K562 (cell line): ENCODE results near the gene PPP1R15A. TPM values are rescaled to one million over a fixed set of nuclear protein-coding genes. Genes with fewer than 3 reads are reported as not detected.

ENCODE experiments used
- BHLHE40 ChIP-seq: IDR thresholded peaks from 2 replicates; pipeline ENCODE4 v1.6.1; 2011; ENCODE audit warnings: low read length, improper control_type of control experiment
- CHD1 ChIP-seq: fragments of 200-600 bp; sonication (generic); IDR thresholded peaks from one replicate; pipeline ENCODE4 v1.6.1; 2012; ENCODE audit warnings: mild to moderate bottlenecking, moderate library complexity, low read length, inconsistent platforms
- FOXJ2 ChIP-seq: fragments of 200-800 bp; sonication (Bioruptor generic); IDR thresholded peaks from 2 replicates; pipeline ENCODE4 v1.6.1; 2016; ENCODE audit warnings: missing genetic modification characterization, missing compliant biosample characterization
- JUNB ChIP-seq: fragments of 450-650 bp; formaldehyde crosslinking; conservative IDR thresholded peaks from 2 replicates; pipeline ENCODE4 v1.4.0; 2020; ENCODE audit warnings: mild to moderate bottlenecking
- KHSRP ChIP-seq: fragments of 450-650 bp; IDR thresholded peaks from 2 replicates; pipeline ENCODE4 v1.6.1; 2017
- MEF2D ChIP-seq: conservative IDR thresholded peaks from 2 replicates; pipeline ENCODE4 v1.6.1; 2016; ENCODE audit warnings: low read depth, missing genetic modification characterization, missing compliant biosample characterization
- MYNN ChIP-seq, 2 experiments: sonication (generic); formaldehyde crosslinking in 1 of 2; IDR thresholded peaks; 2 replicates each; pipeline versions ENCODE4 v1.5.0 to v1.6.1; 2016 to 2020; ENCODE audit warnings: antibody characterized with exemption in 1 of 2, missing genetic modification reagents in 1 of 2
- PHB ChIP-seq: fragments of 250-450 bp; sonication (Bioruptor Pico); IDR thresholded peaks from 2 replicates; pipeline ENCODE4 v1.5.0; 2021
- PKNOX1 ChIP-seq: fragments of 450-650 bp; IDR thresholded peaks from 2 replicates; pipeline ENCODE4 v1.6.1; 2016
- POLR2B ChIP-seq: fragments of 450-650 bp; IDR thresholded peaks from 2 replicates; pipeline ENCODE4 v1.6.1; 2018; ENCODE audit warnings: low read depth; ENCODE audit not compliant: partially characterized antibody
- PTBP1 ChIP-seq: fragments of 200-400 bp; formaldehyde crosslinking; IDR thresholded peaks from 2 replicates; pipeline ENCODE4 v1.6.1; 2017; ENCODE audit warnings: low read depth, low read length
- RBM14 ChIP-seq: fragments of 200-400 bp; formaldehyde crosslinking; IDR thresholded peaks from 2 replicates; pipeline ENCODE4 v1.6.1; 2018; ENCODE audit warnings: low read depth, mild to moderate bottlenecking, low read length, moderate library complexity, borderline replicate concordance; ENCODE audit not compliant: insufficient read depth
- SIN3A ChIP-seq, 2 experiments: fragments of 150-350 bp in 1 of 2; IDR thresholded peaks; 2 replicates each; pipeline ENCODE4 v1.6.1; 2011 to 2016; ENCODE audit warnings: borderline replicate concordance in 2 of 2, low read depth in 2 of 2, low read length in 2 of 2, mild to moderate bottlenecking in 2 of 2, moderate library complexity in 2 of 2; ENCODE audit not compliant: control insufficient read depth in 1 of 2
- SMAD1 ChIP-seq: fragments of 150-350 bp; IDR thresholded peaks from 2 replicates; pipeline ENCODE4 v1.6.1; 2014; ENCODE audit warnings: low read length, low read depth; ENCODE audit not compliant: partially characterized antibody
- SREBF1 ChIP-seq: fragments of 150-350 bp; IDR thresholded peaks from 2 replicates; pipeline ENCODE4 v1.6.1; 2014; ENCODE audit warnings: antibody characterized with exemption, low read depth, low read length, borderline replicate concordance
- STAT5B ChIP-seq: fragments of 250-450 bp; sonication (Bioruptor Pico); IDR thresholded peaks from 2 replicates; pipeline ENCODE4 v1.8.0; 2021; ENCODE audit warnings: mild to moderate bottlenecking, inconsistent platforms
- ZBTB43 ChIP-seq: sonication (generic); formaldehyde crosslinking; IDR thresholded peaks from 2 replicates; pipeline ENCODE4 v1.8.0; 2023; ENCODE audit warnings: mild to moderate bottlenecking, missing genetic modification reagents
- ZNF197 ChIP-seq: fragments of 200-800 bp; sonication (Bioruptor generic); IDR thresholded peaks from 2 replicates; pipeline ENCODE4 v1.6.1; 2016; ENCODE audit warnings: low read depth, missing genetic modification characterization, missing compliant biosample characterization
- ZNF354B ChIP-seq: fragments of 250-450 bp; sonication (Bioruptor Pico); IDR thresholded peaks from 2 replicates; pipeline ENCODE4 v1.4.0; 2020
- ZNF75A ChIP-seq: fragments of 450-650 bp; formaldehyde crosslinking; IDR thresholded peaks from 2 replicates; pipeline ENCODE4 v1.4.0; 2020; ENCODE audit warnings: mild to moderate bottlenecking
- ZNF780A ChIP-seq: fragments of 250-450 bp; sonication (Bioruptor Pico); IDR thresholded peaks from 2 replicates; pipeline ENCODE4 v1.5.0; 2021; ENCODE audit warnings: mild to moderate bottlenecking
- ZSCAN32 ChIP-seq: fragments of 450-650 bp; formaldehyde crosslinking; IDR thresholded peaks from 2 replicates; pipeline ENCODE4 v1.4.0; 2020; ENCODE audit warnings: mild to moderate bottlenecking, moderate library complexity
- polyA plus RNA-seq, 8 experiments: library from polyadenylated mRNA; depleted of rRNA in 4 of 8; stranded (reverse) in 5 of 8; unstranded in 3 of 8; fragments of >200 nt; fragmentation: Nextera tagmentation in 2 of 8; fragmentation: Illumina TruSeq in 1 of 8; extraction: Ambion mirVana in 2 of 8; extraction: Trizol in 1 of 8; gene quantifications; 2 replicates each; pipeline versions ENCODE4 v1.2.1 to v1.2.3, GENCODE V29; 2011 to 2014; ENCODE audit warnings: inconsistent platforms in 1 of 8, missing spikeins in 1 of 8
- total RNA-seq, 7 experiments: library from RNA; depleted of rRNA in 6 of 7; stranded (reverse); fragments of >200 nt in 6 of 7; fragmentation: Illumina TruSeq in 2 of 7; extraction: Trizol in 2 of 7; gene quantifications; 2 replicates each; pipeline versions ENCODE4 v1.2.1 to v1.2.3, GENCODE V29; 2011 to 2021; ENCODE audit warnings: low replicate concordance in 1 of 7
- TF ChIP-seq, protein P1 (sequence below): sonication (generic); formaldehyde crosslinking; IDR thresholded peaks from 2 replicates; pipeline ENCODE4 v1.8.0; 2022; ENCODE audit warnings: mild to moderate bottlenecking, missing genetic modification reagents

Gene PPP1R15A
- total and polyA plus RNA-seq, 9 of the 15 experiments (the other 6 are each of a cell fraction or from before 2014, with no cell fraction given): 0.42 to 73.7 (median 44.0) TPM

- TF ChIP-seq ZNF197 (CRISPR knock-in tag): no peak
- no peak for TF ChIP-seq ZNF75A (CRISPR knock-in tag)
- no peak for TF ChIP-seq ZNF780A (CRISPR knock-in tag)
- peak; percentile 59; the same call in 1 of the 2 replicates for TF ChIP-seq KHSRP
- 0 out of 2 replicates have a peak, but pooled peaks have one; percentile 84 for TF ChIP-seq RBM14
- 0 out of 2 replicates have a peak, but pooled peaks have one; percentile 35 for TF ChIP-seq SREBF1
- TF ChIP-seq ZBTB43 (CRISPR knock-in tag): peak; percentile 93
- TF ChIP-seq PTBP1: no peak
- TF ChIP-seq BHLHE40: peak; percentile 74
- peak; percentile 99 for TF ChIP-seq PKNOX1
- TF ChIP-seq JUNB (CRISPR knock-in tag): no peak
- peak; percentile 99 for TF ChIP-seq SMAD1
- no peak for TF ChIP-seq FOXJ2
- TF ChIP-seq ZSCAN32 (CRISPR knock-in tag): peak; percentile 72; the same call in 1 of the 2 replicates
- peak; percentile 46; the same call in 1 of the 2 replicates for TF ChIP-seq MYNN (IDR thresholded peaks at IDR 0.05)
- TF ChIP-seq MYNN (CRISPR knock-in tag; IDR thresholded peaks at IDR 0.05): no peak
- peak; percentile 99 for TF ChIP-seq CHD1
- TF ChIP-seq MEF2D (tag): no peak
- TF ChIP-seq PHB (CRISPR knock-in tag): no peak
- TF ChIP-seq, protein P1, sequence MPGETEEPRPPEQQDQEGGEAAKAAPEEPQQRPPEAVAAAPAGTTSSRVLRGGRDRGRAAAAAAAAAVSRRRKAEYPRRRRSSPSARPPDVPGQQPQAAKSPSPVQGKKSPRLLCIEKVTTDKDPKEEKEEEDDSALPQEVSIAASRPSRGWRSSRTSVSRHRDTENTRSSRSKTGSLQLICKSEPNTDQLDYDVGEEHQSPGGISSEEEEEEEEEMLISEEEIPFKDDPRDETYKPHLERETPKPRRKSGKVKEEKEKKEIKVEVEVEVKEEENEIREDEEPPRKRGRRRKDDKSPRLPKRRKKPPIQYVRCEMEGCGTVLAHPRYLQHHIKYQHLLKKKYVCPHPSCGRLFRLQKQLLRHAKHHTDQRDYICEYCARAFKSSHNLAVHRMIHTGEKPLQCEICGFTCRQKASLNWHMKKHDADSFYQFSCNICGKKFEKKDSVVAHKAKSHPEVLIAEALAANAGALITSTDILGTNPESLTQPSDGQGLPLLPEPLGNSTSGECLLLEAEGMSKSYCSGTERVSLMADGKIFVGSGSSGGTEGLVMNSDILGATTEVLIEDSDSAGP (CRISPR knock-in tag): no peak
- peak; percentile 58 to 81; a peak in 3 of 4 replicates for TF ChIP-seq SIN3A (IDR thresholded peaks at IDR 0.05; ENCODE audit: borderline replicate concordance in 2 of 2, control insufficient read depth in 1 of 2, low read depth in 2 of 2, low read length in 2 of 2)
- no peak for TF ChIP-seq ZNF354B (CRISPR knock-in tag)
- no peak for TF ChIP-seq STAT5B (CRISPR knock-in tag)
- TF ChIP-seq POLR2B: peak; percentile 100
Measured at GRCh38 chr19:48872182-48872883, at the start of gene PPP1R15A (continued).
